H9 (cell line): ENCODE results near the gene CEP192. TPM values are rescaled to one million over a fixed set of nuclear protein-coding genes. Genes with fewer than 3 reads are reported as not detected.

Experiments
- DNase-seq: peaks from one replicate; pipeline ENCODE4 v3.0.0-alpha.2; 2017
- H2AFZ ChIP-seq: one replicate; pipeline ENCODE4 v1.6.1; 2013; ENCODE audit warnings: mild to moderate bottlenecking, low read length, control low read depth, moderate library complexity
- H2AK5ac ChIP-seq: 2 replicates; pipeline ENCODE4 v1.6.1; 2013; ENCODE audit warnings: low read length, control low read depth, mixed read lengths; ENCODE audit not compliant: insufficient read length
- H2BK120ac ChIP-seq: one replicate; pipeline ENCODE4 v1.6.1; 2013; ENCODE audit warnings: low read depth, mild to moderate bottlenecking, low read length, control low read depth, inconsistent platforms; ENCODE audit not compliant: poor library complexity, severe bottlenecking
- H2BK12ac ChIP-seq: 2 replicates; pipeline ENCODE4 v1.6.1; 2013; ENCODE audit warnings: low read length, control low read depth, mixed read lengths, low read depth; ENCODE audit not compliant: insufficient read length
- H2BK15ac ChIP-seq: 2 replicates; pipeline ENCODE4 v1.6.1; 2013; ENCODE audit warnings: low read depth, low read length, control low read depth
- H2BK20ac ChIP-seq: one replicate; pipeline ENCODE4 v1.6.1; 2013; ENCODE audit warnings: low read depth, mild to moderate bottlenecking, low read length, control low read depth, inconsistent platforms; ENCODE audit not compliant: poor library complexity, severe bottlenecking
- H2BK5ac ChIP-seq: 2 replicates; pipeline ENCODE4 v1.6.1; 2013; ENCODE audit warnings: low read length, control low read depth, mixed read lengths; ENCODE audit not compliant: insufficient read length
- H3K14ac ChIP-seq: 2 replicates; pipeline ENCODE4 v1.6.1; 2013; ENCODE audit warnings: low read length, control low read depth; ENCODE audit not compliant: insufficient read depth
- H3K18ac ChIP-seq: 2 replicates; pipeline ENCODE4 v1.6.1; 2013; ENCODE audit warnings: low read depth, mild to moderate bottlenecking, mixed read lengths, low read length, control low read depth; ENCODE audit not compliant: insufficient read length
- H3K23ac ChIP-seq: 2 replicates; pipeline ENCODE4 v1.6.1; 2013; ENCODE audit warnings: low read length, control low read depth, mixed read lengths, low read depth; ENCODE audit not compliant: insufficient read length
- H3K23me2 ChIP-seq: 2 replicates; pipeline ENCODE4 v1.6.1; 2013; ENCODE audit warnings: low read depth, mild to moderate bottlenecking, mixed read lengths, low read length, control low read depth; ENCODE audit not compliant: insufficient read length, poor library complexity, severe bottlenecking
- H3K27ac ChIP-seq: 2 replicates; pipeline ENCODE4 v1.5.1; 2013; ENCODE audit warnings: low read length, control low read depth, mixed read lengths, low read depth; ENCODE audit not compliant: insufficient read length
- H3K27me3 ChIP-seq: 2 replicates; pipeline ENCODE4 v1.6.1; 2013; ENCODE audit warnings: low read length, control low read depth, inconsistent platforms; ENCODE audit not compliant: insufficient read depth
- H3K4ac ChIP-seq: 2 replicates; pipeline ENCODE4 v1.6.1; 2013; ENCODE audit warnings: low read depth, mild to moderate bottlenecking, control low read depth, inconsistent platforms, low read length, moderate library complexity
- H3K4me1 ChIP-seq: 2 replicates; pipeline ENCODE4 v1.6.1; 2013; ENCODE audit warnings: low read length, control low read depth, inconsistent platforms; ENCODE audit not compliant: insufficient read depth
- H3K4me2 ChIP-seq: 2 replicates; pipeline ENCODE4 v1.6.1; 2013; ENCODE audit warnings: low read length, control low read depth, mixed read lengths; ENCODE audit not compliant: insufficient read length, insufficient read depth
- H3K56ac ChIP-seq: 2 replicates; pipeline ENCODE4 v1.6.1; 2013; ENCODE audit warnings: low read depth, mild to moderate bottlenecking, mixed read lengths, low read length, control low read depth; ENCODE audit not compliant: insufficient read length
- H3K79me1 ChIP-seq: 2 replicates; pipeline ENCODE4 v1.6.1; 2013; ENCODE audit warnings: low read depth, mild to moderate bottlenecking, moderate library complexity, low read length, control low read depth, inconsistent platforms; ENCODE audit not compliant: insufficient read depth, poor library complexity, severe bottlenecking
- H3K79me2 ChIP-seq: 2 replicates; pipeline ENCODE4 v1.6.1; 2013; ENCODE audit warnings: low read length, control low read depth, inconsistent platforms; ENCODE audit not compliant: insufficient read depth
- H3K9ac ChIP-seq: 2 replicates; pipeline ENCODE4 v1.6.1; 2013; ENCODE audit warnings: low read length, control low read depth, mixed read lengths; ENCODE audit not compliant: insufficient read length; ENCODE audit errors: extremely low read depth
- H3K9me3 ChIP-seq: one replicate; pipeline ENCODE4 v1.6.1; 2013; ENCODE audit warnings: low read depth, low read length, inconsistent platforms; ENCODE audit not compliant: control insufficient read depth
- H3T11ph ChIP-seq: one replicate; pipeline ENCODE4 v1.6.1; 2013; ENCODE audit warnings: mild to moderate bottlenecking, low read length, control low read depth, inconsistent platforms
- H4K20me1 ChIP-seq: one replicate; pipeline ENCODE4 v1.6.1; 2013; ENCODE audit not compliant: control insufficient read depth, insufficient read length, insufficient read depth
- H4K5ac ChIP-seq: 2 replicates; pipeline ENCODE4 v1.6.1; 2013; ENCODE audit warnings: low read depth, mild to moderate bottlenecking, mixed read lengths, low read length, control low read depth; ENCODE audit not compliant: insufficient read length
- H4K8ac ChIP-seq: replicated peaks from 2 replicates; pipeline ENCODE4 v1.6.1; 2013; ENCODE audit warnings: low read length, control low read depth, mixed read lengths, low read depth; ENCODE audit not compliant: insufficient read length
- H4K91ac ChIP-seq: 2 replicates; pipeline ENCODE4 v1.6.1; 2013; ENCODE audit warnings: low read depth, mild to moderate bottlenecking, moderate library complexity, mixed read lengths, low read length, control low read depth; ENCODE audit not compliant: insufficient read length
- H3K27ac Mint-ChIP-seq, 3 experiments: 2 replicates in 2 of 3; 3 replicates in 1 of 3; pipeline ENCODE4 v1.8.0; 2020 to 2021; ENCODE audit warnings: mixed read lengths in 3 of 3, mild to moderate bottlenecking in 1 of 3, moderate library complexity in 1 of 3
- H3K27me3 Mint-ChIP-seq: 2 replicates; pipeline ENCODE4 v1.8.0; 2021; ENCODE audit warnings: low read depth, mild to moderate bottlenecking, moderate library complexity, mixed read lengths
- H3K36me3 Mint-ChIP-seq, 3 experiments: 2 replicates in 2 of 3; 3 replicates in 1 of 3; pipeline ENCODE4 v1.8.0; 2020 to 2021; ENCODE audit warnings: low read depth in 3 of 3, mixed read lengths in 3 of 3; ENCODE audit not compliant: insufficient read depth in 1 of 3
- H3K4me1 Mint-ChIP-seq, 2 experiments: 2 replicates each; pipeline ENCODE4 v1.8.0; 2020; ENCODE audit warnings: mixed read lengths in 2 of 2
- H3K4me3 Mint-ChIP-seq, 2 experiments: 2 replicates in 1 of 2; 3 replicates in 1 of 2; pipeline ENCODE4 v1.8.0; 2020 to 2021; ENCODE audit warnings: mild to moderate bottlenecking in 2 of 2, mixed read lengths in 2 of 2, moderate library complexity in 1 of 2
- H3K9me3 Mint-ChIP-seq, 2 experiments: 2 replicates in 1 of 2; 3 replicates in 1 of 2; pipeline ENCODE4 v1.8.0; 2020; ENCODE audit warnings: mild to moderate bottlenecking in 2 of 2, mixed read lengths in 2 of 2, moderate library complexity in 1 of 2
- WGBS: extraction: QIAGEN DNeasy Blood & Tissue Kit; methylation state at CpG from one replicate; pipeline ENCODE4 v1.1.7; 2013; ENCODE audit warnings: missing lambda C conversion rate, low lambda C conversion rate, mixed read lengths; ENCODE audit not compliant: insufficient read length; ENCODE audit errors: extremely low coverage; 5-methylcytosine and 5-hydroxymethylcytosine counted together
- total RNA-seq: library from RNA; stranded (reverse); gene quantifications from 2 replicates; pipeline ENCODE4 v1.2.1, GENCODE V29; 2021
- TF ChIP-seq, protein P1 (sequence below): fragments of 200-600 bp; sonication (generic); conservative IDR thresholded peaks from 3 replicates; pipeline ENCODE4 v1.8.0; 2021; ENCODE audit warnings: antibody characterized with exemption, mild to moderate bottlenecking

Gene CEP192
- total RNA-seq, 1 experiment from 2014 or later: 23.5 TPM

DNA sequence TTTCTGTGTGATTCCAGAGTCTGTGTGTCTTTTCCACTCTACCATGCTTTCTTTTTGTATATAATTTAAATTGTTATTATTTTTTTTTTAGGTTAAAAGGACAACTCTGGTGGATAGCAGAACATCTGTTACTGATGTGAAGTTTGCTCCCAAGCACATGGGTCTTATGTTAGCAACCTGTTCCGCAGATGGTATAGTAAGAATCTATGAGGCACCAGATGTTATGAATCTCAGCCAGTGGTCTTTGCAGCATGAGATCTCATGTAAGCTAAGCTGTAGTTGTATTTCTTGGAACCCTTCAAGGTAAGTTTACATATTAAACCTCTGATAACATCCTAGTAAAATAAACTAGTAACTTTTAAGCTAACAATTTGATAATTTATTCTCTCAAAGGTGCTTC lies 28.1 kb upstream of the CEP192 start:
- no peak overlapping the region for H2AK5ac ChIP-seq
- no peaks in the 10 kb centered on the region for H3K27me3 ChIP-seq
- H3K4me1 ChIP-seq: no peaks in the 10 kb centered on the region
- TF ChIP-seq, protein P1, sequence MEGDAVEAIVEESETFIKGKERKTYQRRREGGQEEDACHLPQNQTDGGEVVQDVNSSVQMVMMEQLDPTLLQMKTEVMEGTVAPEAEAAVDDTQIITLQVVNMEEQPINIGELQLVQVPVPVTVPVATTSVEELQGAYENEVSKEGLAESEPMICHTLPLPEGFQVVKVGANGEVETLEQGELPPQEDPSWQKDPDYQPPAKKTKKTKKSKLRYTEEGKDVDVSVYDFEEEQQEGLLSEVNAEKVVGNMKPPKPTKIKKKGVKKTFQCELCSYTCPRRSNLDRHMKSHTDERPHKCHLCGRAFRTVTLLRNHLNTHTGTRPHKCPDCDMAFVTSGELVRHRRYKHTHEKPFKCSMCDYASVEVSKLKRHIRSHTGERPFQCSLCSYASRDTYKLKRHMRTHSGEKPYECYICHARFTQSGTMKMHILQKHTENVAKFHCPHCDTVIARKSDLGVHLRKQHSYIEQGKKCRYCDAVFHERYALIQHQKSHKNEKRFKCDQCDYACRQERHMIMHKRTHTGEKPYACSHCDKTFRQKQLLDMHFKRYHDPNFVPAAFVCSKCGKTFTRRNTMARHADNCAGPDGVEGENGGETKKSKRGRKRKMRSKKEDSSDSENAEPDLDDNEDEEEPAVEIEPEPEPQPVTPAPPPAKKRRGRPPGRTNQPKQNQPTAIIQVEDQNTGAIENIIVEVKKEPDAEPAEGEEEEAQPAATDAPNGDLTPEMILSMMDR: no peak
- H3K9ac ChIP-seq: no peak overlapping the region
- H2BK120ac ChIP-seq: no peak overlapping the region
- no peak overlapping the region for H3K23ac ChIP-seq
- no peak overlapping the region for H3K4me2 ChIP-seq
- WGBS: no CpG with 5 or more reads among the region's 1 CpG
- no peaks in the 10 kb centered on the region; the same call in 1 of the 2 replicates for H3K79me2 ChIP-seq
- no peak overlapping the region for H4K5ac ChIP-seq
- H3K4me1 Mint-ChIP-seq: no peaks in the 10 kb centered on the region
- H4K20me1 ChIP-seq: no peaks in the 10 kb centered on the region
- H4K8ac ChIP-seq: no peak overlapping the region
- H3K56ac ChIP-seq: no peak overlapping the region
- H2AFZ ChIP-seq: no peak overlapping the region
- H3K27ac ChIP-seq: no peak overlapping the region
- no peak overlapping the region for H3K4ac ChIP-seq
- H3K4me3 Mint-ChIP-seq: no peak overlapping the region
- no peaks in the 10 kb centered on the region for H3K79me1 ChIP-seq
- H3K27ac Mint-ChIP-seq: no peak overlapping the region
- H3K36me3 Mint-ChIP-seq: peaks cover 35 to 72% (median 65%) of the 10 kb centered on the region in 3 experiments
- H2BK15ac ChIP-seq: no peak overlapping the region
- H2BK20ac ChIP-seq: no peak overlapping the region
- no peak overlapping the region for H4K91ac ChIP-seq
- H3K18ac ChIP-seq: no peak overlapping the region
- no peak overlapping the region for H2BK12ac ChIP-seq
- no peaks in the 10 kb centered on the region for H3K9me3 ChIP-seq
- no peak overlapping the region for H3K14ac ChIP-seq
- no peak for DNase-seq
- no peak overlapping the region for H3T11ph ChIP-seq
- H3K9me3 Mint-ChIP-seq: no peaks in the 10 kb centered on the region; a peak in 1 of 5 replicates
- no peaks in the 10 kb centered on the region for H3K23me2 ChIP-seq
- H3K27me3 Mint-ChIP-seq: no peaks in the 10 kb centered on the region
- no peak overlapping the region for H2BK5ac ChIP-seq
